Colon (tissue), 2 donors: ENCODE data around the gene SSBP1.

Source experiments
- FAIRE-seq: peaks from 2 replicates; lab custom pipeline; 2012; peaks lifted over from hg19 to GRCh38; lab: Jason Lieb, UNC
- donor health status: control.
- donor health status: control.

Gene SSBP1

GRCh38 chr7:141776374-141776773, 38.2 kb downstream of the SSBP1 start, which contains the start of gene TAS2R4:
Gene TAS2R4 (plus strand): TSS chr7:141776674. CDS start chr7:141778489, 1,815 bp downstream.
- no peak for FAIRE-seq

GRCh38 chr7:141785706-141786552, 47.8 kb downstream of the SSBP1 start:
- no peak for FAIRE-seq

- FAIRE-seq = no peak
Measured at GRCh38 chr7:141788296-141788695, 50.1 kb downstream of the SSBP1 start.

- no peak for FAIRE-seq
Measured at GRCh38 chr7:141789917-141790316, 51.8 kb downstream of the SSBP1 start, which contains the start of gene TAS2R5. Gene TAS2R5 (plus strand): TSS chr7:141790217. CDS start chr7:141790362, 145 bp downstream.

- no peak for FAIRE-seq
Measured at GRCh38 chr7:141792526-141792925, 54.4 kb downstream of the SSBP1 start.
